Renal cortical epithelial cell (primary cell): ENCODE data around the gene PLXNA2. TPM values are rescaled to one million over a fixed set of nuclear protein-coding genes. Genes with fewer than 3 reads are reported as not detected.

Source experiments
- DNase-seq: peaks from one replicate; pipeline ENCODE4 v3.0.0-alpha.2; 2011; ENCODE audit warnings: low read depth
- total RNA-seq: library from RNA; depleted of rRNA; stranded (reverse); fragments of >200 nt; gene quantifications from 2 replicates; pipeline ENCODE4 v1.2.3, GENCODE V29; 2014

The PLXNA2 gene
- total RNA-seq, 1 donor from 2014 or later: 5.8 TPM

- DNase-seq: no peak
Measured at GRCh38 chr1:208024406-208024805, 219.8 kb downstream of the PLXNA2 start.

- DNase-seq: no peak
Measured at GRCh38 chr1:208019257-208019656, 224.9 kb downstream of the PLXNA2 start.

GRCh38 chr1:208015255-208015654 lies 228.9 kb downstream of the PLXNA2 start:
- DNase-seq: no peak

GRCh38 chr1:208013210-208013609 lies 231.0 kb downstream of the PLXNA2 start:
- DNase-seq: no peak

GRCh38 chr1:208012721-208013120 lies 231.5 kb downstream of the PLXNA2 start:
- no peak for DNase-seq

- DNase-seq: no peak
Measured at GRCh38 chr1:208010487-208011071, 233.6 kb downstream of the PLXNA2 start.

GRCh38 chr1:208009706-208010444 lies 234.3 kb downstream of the PLXNA2 start:
- no peak for DNase-seq

- DNase-seq: no peak
Measured at GRCh38 chr1:208009303-208009702, 234.9 kb downstream of the PLXNA2 start.

- no peak for DNase-seq
Measured at GRCh38 chr1:208008534-208008933, 235.7 kb downstream of the PLXNA2 start.

GRCh38 chr1:208007938-208008342 lies 236.2 kb downstream of the PLXNA2 start:
- DNase-seq: peak; percentile 60

GRCh38 chr1:208007319-208007937 lies 236.8 kb downstream of the PLXNA2 start:
- DNase-seq: no peak

- DNase-seq: no peak
Measured at GRCh38 chr1:208006258-208006920, 237.8 kb downstream of the PLXNA2 start.

GRCh38 chr1:208004851-208005250 lies 239.3 kb downstream of the PLXNA2 start:
- DNase-seq: no peak

GRCh38 chr1:208003241-208003640 lies 240.9 kb downstream of the PLXNA2 start:
- no peak for DNase-seq

GRCh38 chr1:208002672-208003071 lies 241.5 kb downstream of the PLXNA2 start:
- no peak for DNase-seq

GRCh38 chr1:208002078-208002477 lies 242.1 kb downstream of the PLXNA2 start:
- no peak for DNase-seq

- DNase-seq: no peak
Measured at GRCh38 chr1:208000504-208000903, 243.7 kb downstream of the PLXNA2 start.

GRCh38 chr1:207999972-208000371 lies 244.2 kb downstream of the PLXNA2 start:
- DNase-seq: no peak

GRCh38 chr1:207999274-207999915 lies 244.8 kb downstream of the PLXNA2 start:
- no peak for DNase-seq

GRCh38 chr1:207998691-207999090 lies 245.5 kb downstream of the PLXNA2 start:
- no peak for DNase-seq

- peak; percentile 68 for DNase-seq
Measured at GRCh38 chr1:207997486-207998268, 246.5 kb downstream of the PLXNA2 start.
